GM23338 (cell line): ENCODE data around the gene LUZP2. TPM values are rescaled to one million over a fixed set of nuclear protein-coding genes. Genes with fewer than 3 reads are reported as not detected.

Source experiments
- ATAC-seq: fragments of 200-7000 bp; cut with Tn5 transposase; 3 replicates; pipeline ENCODE4 v1.9.1; 2020
- DNase-seq: peaks from one replicate; pipeline ENCODE4 v3.0.0-alpha.2; 2015; ENCODE audit warnings: low spot score
- H2AFZ ChIP-seq: fragments of 200-600 bp; sonication (generic); 2 replicates; pipeline ENCODE4 v1.8.0; 2016; ENCODE audit warnings: antibody characterized with exemption, mild to moderate bottlenecking, moderate library complexity
- H3F3A ChIP-seq: fragments of 200-600 bp; sonication (generic); replicated peaks from 2 replicates; pipeline ENCODE4 v1.8.0; 2017; ENCODE audit warnings: antibody characterized with exemption, mixed run types, low read depth
- H3K27ac ChIP-seq: fragments of 200-600 bp; sonication (generic); 2 replicates; pipeline ENCODE4 v1.6.1; 2016; ENCODE audit warnings: low read depth
- H3K27me3 ChIP-seq: fragments of 200-600 bp; sonication (generic); 2 replicates; pipeline ENCODE4 v1.8.0; 2016; ENCODE audit warnings: mild to moderate bottlenecking, mixed run types, moderate library complexity; ENCODE audit not compliant: insufficient read depth
- H3K36me3 ChIP-seq: fragments of 200-600 bp; sonication (generic); 2 replicates; pipeline ENCODE4 v1.8.0; 2016; ENCODE audit warnings: mild to moderate bottlenecking; ENCODE audit not compliant: insufficient read depth
- H3K4me1 ChIP-seq: fragments of 200-600 bp; sonication (generic); 2 replicates; pipeline ENCODE4 v1.8.0; 2016; ENCODE audit warnings: mild to moderate bottlenecking, moderate library complexity; ENCODE audit not compliant: insufficient read depth
- H3K4me2 ChIP-seq: fragments of 200-600 bp; sonication (generic); 2 replicates; pipeline ENCODE4 v1.7.1; 2017; ENCODE audit warnings: mixed run types
- H3K4me3 ChIP-seq: fragments of 200-600 bp; sonication (generic); 2 replicates; pipeline ENCODE4 v1.6.1; 2016; ENCODE audit warnings: mixed run types
- H3K79me2 ChIP-seq: fragments of 200-600 bp; sonication (generic); replicated peaks from 2 replicates; pipeline ENCODE4 v1.8.0; 2017; ENCODE audit warnings: mild to moderate bottlenecking; ENCODE audit not compliant: insufficient read depth
- H3K9me2 ChIP-seq: fragments of 200-600 bp; sonication (generic); 2 replicates; pipeline ENCODE4 v1.8.0; 2017; ENCODE audit not compliant: insufficient read depth
- H4K20me1 ChIP-seq: fragments of 200-600 bp; sonication (generic); replicated peaks from 2 replicates; pipeline ENCODE4 v1.8.0; 2017; ENCODE audit warnings: mild to moderate bottlenecking; ENCODE audit not compliant: insufficient read depth
- H3K27ac Mint-ChIP-seq: 2 replicates; pipeline ENCODE4 v1.8.0; 2020; ENCODE audit warnings: inconsistent platforms, mild to moderate bottlenecking, moderate library complexity, mixed read lengths
- H3K27me3 Mint-ChIP-seq: 3 replicates; pipeline ENCODE4 v1.8.0; 2022; ENCODE audit warnings: low read depth, mild to moderate bottlenecking, moderate library complexity, mixed read lengths, inconsistent platforms; ENCODE audit not compliant: insufficient read depth, poor library complexity
- H3K36me3 Mint-ChIP-seq: 3 replicates; pipeline ENCODE4 v1.8.0; 2021; ENCODE audit warnings: low read depth, mild to moderate bottlenecking, inconsistent platforms, moderate library complexity, mixed read lengths
- H3K4me1 Mint-ChIP-seq: 3 replicates; pipeline ENCODE4 v1.8.0; 2020; ENCODE audit warnings: mild to moderate bottlenecking, inconsistent platforms, mixed read lengths
- H3K4me3 Mint-ChIP-seq: 3 replicates; pipeline ENCODE4 v1.8.0; 2021; ENCODE audit warnings: moderate library complexity, mild to moderate bottlenecking, inconsistent platforms, mixed read lengths
- H3K9me3 Mint-ChIP-seq: 3 replicates; pipeline ENCODE4 v1.8.0; 2020; ENCODE audit warnings: moderate library complexity, mild to moderate bottlenecking, inconsistent platforms, mixed read lengths
- CREB1 ChIP-seq: fragments of 250-450 bp; sonication (Bioruptor Pico); IDR thresholded peaks from 2 replicates; pipeline ENCODE4 v1.5.0; 2020; ENCODE audit warnings: low read depth, mild to moderate bottlenecking, moderate library complexity
- EZH2 ChIP-seq: fragments of 200-600 bp; sonication (generic); IDR thresholded peaks from one replicate; pipeline ENCODE4 v1.8.0; 2017; ENCODE audit warnings: antibody characterized with exemption, mild to moderate bottlenecking, low read depth; ENCODE audit not compliant: unreplicated experiment
- EZH2phosphoT487 ChIP-seq: fragments of 200-600 bp; sonication (generic); IDR thresholded peaks from one replicate; pipeline ENCODE4 v1.8.1; 2018; ENCODE audit warnings: antibody characterized with exemption; ENCODE audit not compliant: unreplicated experiment
- JUNB ChIP-seq: IDR thresholded peaks from one replicate; pipeline ENCODE4 v1.6.1; 2016; ENCODE audit warnings: antibody characterized with exemption; ENCODE audit not compliant: unreplicated experiment
- NANOG ChIP-seq: IDR thresholded peaks from 2 replicates; pipeline ENCODE4 v1.6.1; 2016; ENCODE audit warnings: antibody characterized with exemption, borderline replicate concordance
- POLR2AphosphoS5 ChIP-seq: IDR thresholded peaks from 2 replicates; pipeline ENCODE4 v1.6.1; 2016; ENCODE audit warnings: antibody characterized with exemption, low read depth
- STAT1 ChIP-seq: IDR thresholded peaks from one replicate; pipeline ENCODE4 v1.6.1; 2016; ENCODE audit warnings: antibody characterized with exemption; ENCODE audit not compliant: unreplicated experiment
- ZNF114 ChIP-seq: fragments of 250-450 bp; sonication (Bioruptor Pico); IDR thresholded peaks from 2 replicates; pipeline ENCODE4 v1.5.0; 2020; ENCODE audit warnings: mild to moderate bottlenecking, moderate library complexity
- ZNF331 ChIP-seq: fragments of 250-450 bp; sonication (Bioruptor Pico); IDR thresholded peaks from 2 replicates; pipeline ENCODE4 v1.5.0; 2020; ENCODE audit warnings: low read depth, mild to moderate bottlenecking, moderate library complexity
- polyA plus RNA-seq: library from polyadenylated mRNA; unstranded; fragments of >200 nt; fragmentation: Nextera tagmentation; extraction: Ambion mirVana; gene quantifications from 2 replicates; pipeline ENCODE4 v1.2.1, GENCODE V29; 2016
- total RNA-seq: library from RNA; depleted of rRNA; stranded (reverse); fragments of >200 nt; shearing (Covaris generic); gene quantifications from 2 replicates; pipeline ENCODE4 v1.2.3, GENCODE V29; 2014
- TF ChIP-seq, protein P1 (sequence below), 2 experiments: fragments of 200-600 bp in 1 of 2; sonication (generic) in 1 of 2; conservative IDR thresholded peaks; 2 replicates each; pipeline versions ENCODE4 v1.5.1 to v1.6.1; 2016 to 2017; ENCODE audit warnings: antibody characterized with exemption in 2 of 2, low read depth in 2 of 2, mild to moderate bottlenecking in 2 of 2, moderate library complexity in 1 of 2
- TF ChIP-seq, protein P2 (sequence below): IDR thresholded peaks from 2 replicates; pipeline ENCODE4 v1.6.1; 2016; ENCODE audit warnings: antibody characterized with exemption
- TF ChIP-seq, protein P3 (sequence below): fragments of 250-450 bp; sonication (Bioruptor Pico); IDR thresholded peaks from 2 replicates; pipeline ENCODE4 v1.5.0; 2020; ENCODE audit warnings: mild to moderate bottlenecking, moderate library complexity
- TF ChIP-seq, protein P4 (sequence below): IDR thresholded peaks from one replicate; pipeline ENCODE4 v1.6.1; 2018; ENCODE audit warnings: antibody characterized with exemption; ENCODE audit not compliant: unreplicated experiment

LUZP2 gene
- total and polyA plus RNA-seq, 2 experiments from 2014 or later = 2.0 to 9.2 TPM

DNA sequence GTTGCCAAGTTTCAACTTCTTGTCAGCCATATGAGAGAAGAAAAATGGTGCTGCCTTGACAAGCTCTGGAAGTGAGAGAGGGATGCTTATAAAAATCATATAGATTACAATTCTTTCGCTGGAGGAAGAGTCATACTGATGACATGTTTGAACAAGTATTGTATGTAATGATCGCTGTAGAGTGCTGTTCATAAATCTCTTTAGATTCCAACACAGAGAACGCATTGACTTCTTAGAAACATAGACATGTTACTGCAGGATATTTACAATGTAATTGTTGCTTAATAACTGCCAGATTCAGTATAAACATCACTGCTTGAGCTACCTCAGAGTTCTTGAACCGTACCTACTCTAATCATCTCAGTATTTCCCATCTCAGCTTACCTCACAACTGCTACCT lies 571.6 kb downstream of the LUZP2 start:
- Histone ChIP-seq H3K79me2 (no peaks in the 10 kb centered on the region), H3K36me3 (no peaks in the 10 kb centered on the region), H2AFZ (no peak overlapping the region), H3F3A (no peaks in the 10 kb centered on the region), H4K20me1 (no peaks in the 10 kb centered on the region), H3K4me2 (no peak overlapping the region), H3K27me3 (no peaks in the 10 kb centered on the region), H3K4me1 (peaks cover 8% of the 10 kb centered on the region; the same call in 1 of the 2 replicates), H3K4me3 (no peak overlapping the region), H3K27ac (no peak overlapping the region), H3K9me2 (no peaks in the 10 kb centered on the region)
- DNase-seq = no peak
- H3K27ac Mint-ChIP-seq = no peak overlapping the region
- no peak overlapping the region for H3K4me3 Mint-ChIP-seq
- ATAC-seq = no peak
- peaks cover 2% of the 10 kb centered on the region for H3K27me3 Mint-ChIP-seq
- TF ChIP-seq EZH2 = no peak
- TF ChIP-seq, protein P1, sequence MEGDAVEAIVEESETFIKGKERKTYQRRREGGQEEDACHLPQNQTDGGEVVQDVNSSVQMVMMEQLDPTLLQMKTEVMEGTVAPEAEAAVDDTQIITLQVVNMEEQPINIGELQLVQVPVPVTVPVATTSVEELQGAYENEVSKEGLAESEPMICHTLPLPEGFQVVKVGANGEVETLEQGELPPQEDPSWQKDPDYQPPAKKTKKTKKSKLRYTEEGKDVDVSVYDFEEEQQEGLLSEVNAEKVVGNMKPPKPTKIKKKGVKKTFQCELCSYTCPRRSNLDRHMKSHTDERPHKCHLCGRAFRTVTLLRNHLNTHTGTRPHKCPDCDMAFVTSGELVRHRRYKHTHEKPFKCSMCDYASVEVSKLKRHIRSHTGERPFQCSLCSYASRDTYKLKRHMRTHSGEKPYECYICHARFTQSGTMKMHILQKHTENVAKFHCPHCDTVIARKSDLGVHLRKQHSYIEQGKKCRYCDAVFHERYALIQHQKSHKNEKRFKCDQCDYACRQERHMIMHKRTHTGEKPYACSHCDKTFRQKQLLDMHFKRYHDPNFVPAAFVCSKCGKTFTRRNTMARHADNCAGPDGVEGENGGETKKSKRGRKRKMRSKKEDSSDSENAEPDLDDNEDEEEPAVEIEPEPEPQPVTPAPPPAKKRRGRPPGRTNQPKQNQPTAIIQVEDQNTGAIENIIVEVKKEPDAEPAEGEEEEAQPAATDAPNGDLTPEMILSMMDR (conservative IDR thresholded peaks at IDR 0.05; ENCODE audit: low read depth in 2 of 2) = no peak
- no peak for TF ChIP-seq NANOG
- no peak for TF ChIP-seq JUNB
- TF ChIP-seq EZH2phosphoT487 = no peak
- no peak for TF ChIP-seq ZNF331 (CRISPR knock-in tag)
- TF ChIP-seq CREB1 (CRISPR knock-in tag) = no peak
- TF ChIP-seq, protein P2, sequence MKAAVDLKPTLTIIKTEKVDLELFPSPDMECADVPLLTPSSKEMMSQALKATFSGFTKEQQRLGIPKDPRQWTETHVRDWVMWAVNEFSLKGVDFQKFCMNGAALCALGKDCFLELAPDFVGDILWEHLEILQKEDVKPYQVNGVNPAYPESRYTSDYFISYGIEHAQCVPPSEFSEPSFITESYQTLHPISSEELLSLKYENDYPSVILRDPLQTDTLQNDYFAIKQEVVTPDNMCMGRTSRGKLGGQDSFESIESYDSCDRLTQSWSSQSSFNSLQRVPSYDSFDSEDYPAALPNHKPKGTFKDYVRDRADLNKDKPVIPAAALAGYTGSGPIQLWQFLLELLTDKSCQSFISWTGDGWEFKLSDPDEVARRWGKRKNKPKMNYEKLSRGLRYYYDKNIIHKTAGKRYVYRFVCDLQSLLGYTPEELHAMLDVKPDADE = no peak
- TF ChIP-seq STAT1 = no peak
- TF ChIP-seq POLR2AphosphoS5 = no peak
- TF ChIP-seq, protein P3, sequence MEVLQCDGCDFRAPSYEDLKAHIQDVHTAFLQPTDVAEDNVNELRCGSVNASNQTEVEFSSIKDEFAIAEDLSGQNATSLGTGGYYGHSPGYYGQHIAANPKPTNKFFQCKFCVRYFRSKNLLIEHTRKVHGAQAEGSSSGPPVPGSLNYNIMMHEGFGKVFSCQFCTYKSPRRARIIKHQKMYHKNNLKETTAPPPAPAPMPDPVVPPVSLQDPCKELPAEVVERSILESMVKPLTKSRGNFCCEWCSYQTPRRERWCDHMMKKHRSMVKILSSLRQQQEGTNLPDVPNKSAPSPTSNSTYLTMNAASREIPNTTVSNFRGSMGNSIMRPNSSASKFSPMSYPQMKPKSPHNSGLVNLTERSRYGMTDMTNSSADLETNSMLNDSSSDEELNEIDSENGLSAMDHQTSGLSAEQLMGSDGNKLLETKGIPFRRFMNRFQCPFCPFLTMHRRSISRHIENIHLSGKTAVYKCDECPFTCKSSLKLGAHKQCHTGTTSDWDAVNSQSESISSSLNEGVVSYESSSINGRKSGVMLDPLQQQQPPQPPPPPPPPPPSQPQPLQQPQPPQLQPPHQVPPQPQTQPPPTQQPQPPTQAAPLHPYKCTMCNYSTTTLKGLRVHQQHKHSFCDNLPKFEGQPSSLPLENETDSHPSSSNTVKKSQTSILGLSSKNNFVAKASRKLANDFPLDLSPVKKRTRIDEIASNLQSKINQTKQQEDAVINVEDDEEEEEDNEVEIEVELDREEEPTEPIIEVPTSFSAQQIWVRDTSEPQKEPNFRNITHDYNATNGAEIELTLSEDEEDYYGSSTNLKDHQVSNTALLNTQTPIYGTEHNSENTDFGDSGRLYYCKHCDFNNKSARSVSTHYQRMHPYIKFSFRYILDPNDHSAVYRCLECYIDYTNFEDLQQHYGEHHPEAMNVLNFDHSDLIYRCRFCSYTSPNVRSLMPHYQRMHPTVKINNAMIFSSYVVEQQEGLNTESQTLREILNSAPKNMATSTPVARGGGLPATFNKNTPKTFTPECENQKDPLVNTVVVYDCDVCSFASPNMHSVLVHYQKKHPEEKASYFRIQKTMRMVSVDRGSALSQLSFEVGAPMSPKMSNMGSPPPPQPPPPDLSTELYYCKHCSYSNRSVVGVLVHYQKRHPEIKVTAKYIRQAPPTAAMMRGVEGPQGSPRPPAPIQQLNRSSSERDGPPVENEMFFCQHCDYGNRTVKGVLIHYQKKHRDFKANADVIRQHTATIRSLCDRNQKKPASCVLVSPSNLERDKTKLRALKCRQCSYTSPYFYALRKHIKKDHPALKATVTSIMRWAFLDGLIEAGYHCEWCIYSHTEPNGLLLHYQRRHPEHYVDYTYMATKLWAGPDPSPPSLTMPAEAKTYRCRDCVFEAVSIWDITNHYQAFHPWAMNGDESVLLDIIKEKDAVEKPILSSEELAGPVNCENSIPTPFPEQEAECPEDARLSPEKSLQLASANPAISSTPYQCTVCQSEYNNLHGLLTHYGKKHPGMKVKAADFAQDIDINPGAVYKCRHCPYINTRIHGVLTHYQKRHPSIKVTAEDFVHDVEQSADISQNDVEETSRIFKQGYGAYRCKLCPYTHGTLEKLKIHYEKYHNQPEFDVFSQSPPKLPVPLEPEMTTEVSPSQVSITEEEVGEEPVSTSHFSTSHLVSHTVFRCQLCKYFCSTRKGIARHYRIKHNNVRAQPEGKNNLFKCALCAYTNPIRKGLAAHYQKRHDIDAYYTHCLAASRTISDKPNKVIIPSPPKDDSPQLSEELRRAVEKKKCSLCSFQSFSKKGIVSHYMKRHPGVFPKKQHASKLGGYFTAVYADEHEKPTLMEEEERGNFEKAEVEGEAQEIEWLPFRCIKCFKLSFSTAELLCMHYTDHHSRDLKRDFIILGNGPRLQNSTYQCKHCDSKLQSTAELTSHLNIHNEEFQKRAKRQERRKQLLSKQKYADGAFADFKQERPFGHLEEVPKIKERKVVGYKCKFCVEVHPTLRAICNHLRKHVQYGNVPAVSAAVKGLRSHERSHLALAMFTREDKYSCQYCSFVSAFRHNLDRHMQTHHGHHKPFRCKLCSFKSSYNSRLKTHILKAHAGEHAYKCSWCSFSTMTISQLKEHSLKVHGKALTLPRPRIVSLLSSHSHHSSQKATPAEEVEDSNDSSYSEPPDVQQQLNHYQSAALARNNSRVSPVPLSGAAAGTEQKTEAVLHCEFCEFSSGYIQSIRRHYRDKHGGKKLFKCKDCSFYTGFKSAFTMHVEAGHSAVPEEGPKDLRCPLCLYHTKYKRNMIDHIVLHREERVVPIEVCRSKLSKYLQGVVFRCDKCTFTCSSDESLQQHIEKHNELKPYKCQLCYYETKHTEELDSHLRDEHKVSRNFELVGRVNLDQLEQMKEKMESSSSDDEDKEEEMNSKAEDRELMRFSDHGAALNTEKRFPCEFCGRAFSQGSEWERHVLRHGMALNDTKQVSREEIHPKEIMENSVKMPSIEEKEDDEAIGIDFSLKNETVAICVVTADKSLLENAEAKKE = no peak
- TF ChIP-seq, protein P4, sequence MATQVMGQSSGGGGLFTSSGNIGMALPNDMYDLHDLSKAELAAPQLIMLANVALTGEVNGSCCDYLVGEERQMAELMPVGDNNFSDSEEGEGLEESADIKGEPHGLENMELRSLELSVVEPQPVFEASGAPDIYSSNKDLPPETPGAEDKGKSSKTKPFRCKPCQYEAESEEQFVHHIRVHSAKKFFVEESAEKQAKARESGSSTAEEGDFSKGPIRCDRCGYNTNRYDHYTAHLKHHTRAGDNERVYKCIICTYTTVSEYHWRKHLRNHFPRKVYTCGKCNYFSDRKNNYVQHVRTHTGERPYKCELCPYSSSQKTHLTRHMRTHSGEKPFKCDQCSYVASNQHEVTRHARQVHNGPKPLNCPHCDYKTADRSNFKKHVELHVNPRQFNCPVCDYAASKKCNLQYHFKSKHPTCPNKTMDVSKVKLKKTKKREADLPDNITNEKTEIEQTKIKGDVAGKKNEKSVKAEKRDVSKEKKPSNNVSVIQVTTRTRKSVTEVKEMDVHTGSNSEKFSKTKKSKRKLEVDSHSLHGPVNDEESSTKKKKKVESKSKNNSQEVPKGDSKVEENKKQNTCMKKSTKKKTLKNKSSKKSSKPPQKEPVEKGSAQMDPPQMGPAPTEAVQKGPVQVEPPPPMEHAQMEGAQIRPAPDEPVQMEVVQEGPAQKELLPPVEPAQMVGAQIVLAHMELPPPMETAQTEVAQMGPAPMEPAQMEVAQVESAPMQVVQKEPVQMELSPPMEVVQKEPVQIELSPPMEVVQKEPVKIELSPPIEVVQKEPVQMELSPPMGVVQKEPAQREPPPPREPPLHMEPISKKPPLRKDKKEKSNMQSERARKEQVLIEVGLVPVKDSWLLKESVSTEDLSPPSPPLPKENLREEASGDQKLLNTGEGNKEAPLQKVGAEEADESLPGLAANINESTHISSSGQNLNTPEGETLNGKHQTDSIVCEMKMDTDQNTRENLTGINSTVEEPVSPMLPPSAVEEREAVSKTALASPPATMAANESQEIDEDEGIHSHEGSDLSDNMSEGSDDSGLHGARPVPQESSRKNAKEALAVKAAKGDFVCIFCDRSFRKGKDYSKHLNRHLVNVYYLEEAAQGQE = no peak
- no peak for TF ChIP-seq ZNF114 (CRISPR knock-in tag)
- peaks cover 6% of the 10 kb centered on the region; the same call in 2 of the 3 replicates for H3K9me3 Mint-ChIP-seq
- H3K4me1 Mint-ChIP-seq = peaks cover 5% of the 10 kb centered on the region; the same call in 2 of the 3 replicates
- no peaks in the 10 kb centered on the region for H3K36me3 Mint-ChIP-seq
